Coronary artery (tissue), 2 donors: ENCODE data around the gene ZEB2.
A peak's percentile ranks its signal among the peaks of the same experiment; 100 is the strongest.

Experiments
- DNase-seq: peaks from one replicate; pipeline ENCODE4 v3.0.0-alpha.2; 2017; ENCODE audit warnings: low spot score
- H3K27ac ChIP-seq, 2 donors: fragments of 200-600 bp; sonication (generic); one replicate each; pipeline ENCODE4 v1.5.1; 2016 to 2019
- H3K4me3 ChIP-seq: fragments of 200-600 bp; sonication (generic); 2 replicates; pipeline ENCODE4 v1.5.1; 2016; ENCODE audit warnings: mild to moderate bottlenecking, moderate library complexity
- CTCF ChIP-seq: fragments of 200-600 bp; sonication (generic); IDR thresholded peaks from one replicate; pipeline ENCODE4 v1.5.1; 2019; ENCODE audit warnings: antibody characterized with exemption

Gene ZEB2

GRCh38 chr2:144509879-144510221 lies 10.1 kb downstream of the ZEB2 start:
- peak overlapping the region; percentile 78 for H3K4me3 ChIP-seq
- no peak for TF ChIP-seq CTCF
- no peak for DNase-seq
- H3K27ac ChIP-seq = peak overlapping the region; percentile 93 to 94

- no peak for DNase-seq
- Histone ChIP-seq H3K4me3 (peak overlapping the region; percentile 78), H3K27ac (peak overlapping the region; percentile 86 to 93)
- TF ChIP-seq CTCF = no peak
Measured at GRCh38 chr2:144509001-144509878, 10.7 kb downstream of the ZEB2 start.

- Histone ChIP-seq H3K4me3 (peak overlapping the region; percentile 78), H3K27ac (peak overlapping the region; percentile 86 to 93)
- DNase-seq = no peak
- no peak for TF ChIP-seq CTCF
Measured at GRCh38 chr2:144508172-144508851, 11.6 kb downstream of the ZEB2 start.

GRCh38 chr2:144507441-144508171 lies 12.3 kb downstream of the ZEB2 start:
- Histone ChIP-seq H3K4me3 (peak overlapping the region; percentile 78), H3K27ac (peak overlapping the region; percentile 86 to 93)
- TF ChIP-seq CTCF = no peak
- no peak for DNase-seq

- DNase-seq = no peak
- H3K4me3 ChIP-seq = peak overlapping the region; percentile 44
- peak overlapping the region; percentile 81 to 93 for H3K27ac ChIP-seq
- TF ChIP-seq CTCF = no peak
Measured at GRCh38 chr2:144505245-144505831, 14.6 kb downstream of the ZEB2 start.

- no peak for DNase-seq
- Histone ChIP-seq H3K27ac (peak overlapping the region; percentile 83 to 93), H3K4me3 (peak overlapping the region; percentile 56)
- TF ChIP-seq CTCF = no peak
Measured at GRCh38 chr2:144504218-144504641, 15.7 kb downstream of the ZEB2 start.
